Measurements from ENCODE around the gene SYT6.

GRCh38 chr1:114072246-114072645 is 81.4 kb downstream of the SYT6 start:
- TF ChIP-seq POLR2A (IDR thresholded peaks at IDR 0.05; ENCODE audit: low read length) (no peak), GATA1 (IDR thresholded peaks at IDR 0.05; ENCODE audit: low read depth, low read length) (no peak)

All from erythroblast (primary cell).